ENCODE measurements around the gene ZSWIM8.
"Not testable (repeated sequence)": the region's sequence is repeated elsewhere in the genome, so short reads cannot be mapped to it uniquely, and the experiment has no call there.

The ZSWIM8 gene

GRCh38 chr10:73785211-73785720 is at the start of gene ZSWIM8 (continued):
- no peak for TF ChIP-seq ZNF423 (tag by site-specific recombination; IDR thresholded peaks at IDR 0.05)
- peak; percentile 90 for TF ChIP-seq KLF10 (tag by site-specific recombination; IDR thresholded peaks at IDR 0.05)
- 0 out of 2 replicates have a peak, but pooled peaks have one; percentile 33 for TF ChIP-seq BCL11A (tag by site-specific recombination; IDR thresholded peaks at IDR 0.05; ENCODE audit: low read depth)
- TF ChIP-seq, protein P1, sequence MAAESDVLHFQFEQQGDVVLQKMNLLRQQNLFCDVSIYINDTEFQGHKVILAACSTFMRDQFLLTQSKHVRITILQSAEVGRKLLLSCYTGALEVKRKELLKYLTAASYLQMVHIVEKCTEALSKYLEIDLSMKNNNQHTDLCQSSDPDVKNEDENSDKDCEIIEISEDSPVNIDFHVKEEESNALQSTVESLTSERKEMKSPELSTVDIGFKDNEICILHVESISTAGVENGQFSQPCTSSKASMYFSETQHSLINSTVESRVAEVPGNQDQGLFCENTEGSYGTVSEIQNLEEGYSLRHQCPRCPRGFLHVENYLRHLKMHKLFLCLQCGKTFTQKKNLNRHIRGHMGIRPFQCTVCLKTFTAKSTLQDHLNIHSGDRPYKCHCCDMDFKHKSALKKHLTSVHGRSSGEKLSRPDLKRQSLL (tag by site-specific recombination; IDR thresholded peaks at IDR 0.05): peak; percentile 50; the same call in 1 of the 2 replicates
- peak; percentile 60 for TF ChIP-seq SP7 (tag by site-specific recombination; IDR thresholded peaks at IDR 0.05)
- no peak for TF ChIP-seq ZNF202 (tag by site-specific recombination; IDR thresholded peaks at IDR 0.05; ENCODE audit: borderline replicate concordance)
- peak; percentile 77; the same call in 1 of the 2 replicates for TF ChIP-seq KLF16 (tag by site-specific recombination; IDR thresholded peaks at IDR 0.05)
- peak; percentile 98 for TF ChIP-seq ZNF76 (tag by site-specific recombination; IDR thresholded peaks at IDR 0.05; ENCODE audit: borderline replicate concordance, low read depth)
- no peak for TF ChIP-seq ZNF416 (tag by site-specific recombination; IDR thresholded peaks at IDR 0.05)
- peak; percentile 85 for TF ChIP-seq ZNF561 (tag by site-specific recombination; IDR thresholded peaks at IDR 0.05; ENCODE audit: borderline replicate concordance)
- no peak for TF ChIP-seq ZNF624 (tag by site-specific recombination; IDR thresholded peaks at IDR 0.05)
- TF ChIP-seq ZNF10 (tag by site-specific recombination; IDR thresholded peaks at IDR 0.05): peak; percentile 20; the same call in 1 of the 2 replicates
- peak; percentile 48 for TF ChIP-seq ZBTB26 (tag by site-specific recombination; optimal IDR thresholded peaks at IDR 0.05)
- peak; percentile 95 for TF ChIP-seq ZBTB11 (tag by site-specific recombination; conservative IDR thresholded peaks at IDR 0.05; ENCODE audit: low read depth)
- TF ChIP-seq ZSCAN30 (tag by site-specific recombination; IDR thresholded peaks at IDR 0.05): 0 out of 2 replicates have a peak, but pooled peaks have one; percentile 17
- peak; percentile 54; the same call in 1 of the 2 replicates for TF ChIP-seq ZNF449 (tag by site-specific recombination; IDR thresholded peaks at IDR 0.05)
- TF ChIP-seq YY1 (tag by site-specific recombination; IDR thresholded peaks at IDR 0.05): peak; percentile 93
- TF ChIP-seq KLF9 (tag by site-specific recombination; IDR thresholded peaks at IDR 0.05; ENCODE audit: low read depth): peak; percentile 74; the same call in 1 of the 2 replicates
- peak; percentile 95 for TF ChIP-seq ZXDB (tag by site-specific recombination; IDR thresholded peaks at IDR 0.05)
- TF ChIP-seq, protein P2, sequence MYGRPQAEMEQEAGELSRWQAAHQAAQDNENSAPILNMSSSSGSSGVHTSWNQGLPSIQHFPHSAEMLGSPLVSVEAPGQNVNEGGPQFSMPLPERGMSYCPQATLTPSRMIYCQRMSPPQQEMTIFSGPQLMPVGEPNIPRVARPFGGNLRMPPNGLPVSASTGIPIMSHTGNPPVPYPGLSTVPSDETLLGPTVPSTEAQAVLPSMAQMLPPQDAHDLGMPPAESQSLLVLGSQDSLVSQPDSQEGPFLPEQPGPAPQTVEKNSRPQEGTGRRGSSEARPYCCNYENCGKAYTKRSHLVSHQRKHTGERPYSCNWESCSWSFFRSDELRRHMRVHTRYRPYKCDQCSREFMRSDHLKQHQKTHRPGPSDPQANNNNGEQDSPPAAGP (tag by site-specific recombination; IDR thresholded peaks at IDR 0.05): peak; percentile 81; the same call in 1 of the 2 replicates
- TF ChIP-seq IKZF3 (tag by site-specific recombination; IDR thresholded peaks at IDR 0.05): no peak
- TF ChIP-seq ZNF600 (tag by site-specific recombination; IDR thresholded peaks at IDR 0.05): peak; percentile 87
- no peak for TF ChIP-seq PRDM1 (tag by site-specific recombination; IDR thresholded peaks at IDR 0.05)
- TF ChIP-seq ZNF558 (tag by site-specific recombination; IDR thresholded peaks at IDR 0.05): peak; percentile 45; the same call in 1 of the 2 replicates

GRCh38 chr10:73740501-73741254 is 44.7 kb upstream of the ZSWIM8 start:
- CTCF ChIA-PET: interaction anchor here (0.6 kb wide), 1 partner anchor 277 kb away, joined by 3 read pairs; no protein-coding TSS in a partner anchor
- H3K4me1 ChIP-seq (ENCODE audit: control insufficient read depth, insufficient read depth, low read length); H3K4me3 ChIP-seq (ENCODE audit: low read depth, low read length); H3K27ac ChIP-seq (ENCODE audit: extremely low read depth, low read depth, low read length); H3K9me3 ChIP-seq (ENCODE audit: control insufficient read depth, insufficient read depth, low read depth, low read length): not testable (repeated sequence)
- POLR2A ChIA-PET: interaction anchor here (0.6 to 5.4 kb wide), 3 partner anchors 10 to 139 kb away, joined by 3 to 48 read pairs (median 3); no protein-coding TSS in a partner anchor
- peaks cover 0 to 12% of the 10 kb centered on the region in 2 experiments; a peak in 2 of 3 replicates for H3K36me3 ChIP-seq (ENCODE audit: control insufficient read depth in 2 of 2, insufficient read depth in 1 of 2, low read length in 2 of 2)

Measured in HEK293 (cell line).